Measurements from ENCODE around the gene PLBD2. TPM values are rescaled to one million over a fixed set of nuclear protein-coding genes. Genes with fewer than 3 reads are reported as not detected.

PLBD2 gene
- total RNA-seq, 4 donors from 2014 or later: 17.0 to 32.4 (median 24.1) TPM

- no peaks in the 10 kb centered on the region for H3K27me3 ChIP-seq
- H3K4me3 ChIP-seq: no peak overlapping the region
- no peaks in the 10 kb centered on the region for H3K4me1 ChIP-seq
- no peak overlapping the region for H3K27ac ChIP-seq
- no peak for TF ChIP-seq POLR2A (IDR thresholded peaks at IDR 0.05)
- no peak for TF ChIP-seq CTCF (IDR thresholded peaks at IDR 0.05)
- H3K36me3 ChIP-seq: no peaks in the 10 kb centered on the region
- H3K9me3 ChIP-seq: no peaks in the 10 kb centered on the region
- DNase-seq: no peak
These were observed 81.9 kb downstream of the PLBD2 start for GRCh38 chr12:113440336-113440735.

Other genes starting within 250 kb of the PLBD2 start
- gene RASAL1, start 222.8 kb upstream of the PLBD2 start, total RNA-seq: 1 to 10 TPM in 3 of 4 donors, under 1 TPM in 1; 0.85 to 4.4 (median 3.9) TPM
- not detected for gene CFAP73, start 208.9 kb upstream of the PLBD2 start, total RNA-seq
- 100 to 1,000 TPM in 1 of 4 donors, 10 to 100 TPM in 3; 62.0 to 126 (median 66.5) TPM for gene DDX54, start 173.1 kb upstream of the PLBD2 start, total RNA-seq
- gene RITA1, start 172.9 kb upstream of the PLBD2 start, total RNA-seq: 10 to 100 TPM in 3 of 4 donors, 1 to 10 TPM in 1; 5.0 to 36.6 (median 33.4) TPM
- gene TPCN1, start 137.1 kb upstream of the PLBD2 start, total RNA-seq: 100 to 1,000 TPM in 3 of 4 donors, 10 to 100 TPM in 1; 66.7 to 199 (median 112) TPM
- gene SLC8B1, start 23.5 kb upstream of the PLBD2 start, total RNA-seq: 100 to 1,000 TPM in 2 of 4 donors, 10 to 100 TPM in 2; 49.5 to 112 (median 101) TPM
- gene SDS, start 45.3 kb downstream of the PLBD2 start, total RNA-seq: not detected
- gene SDSL, start 63.8 kb downstream of the PLBD2 start, total RNA-seq: 10 to 100 TPM in 3 of 4 donors, 1 to 10 TPM in 1; 7.5 to 21.5 (median 11.4) TPM
- gene LHX5, start 113.3 kb downstream of the PLBD2 start, total RNA-seq: not detected